ENCODE results near the gene GFRA1. TPM values are rescaled to one million over a fixed set of nuclear protein-coding genes. Genes with fewer than 3 reads are reported as not detected.

GFRA1 gene
- total RNA-seq, 2 experiments from 2014 or later: not detected

DNA sequence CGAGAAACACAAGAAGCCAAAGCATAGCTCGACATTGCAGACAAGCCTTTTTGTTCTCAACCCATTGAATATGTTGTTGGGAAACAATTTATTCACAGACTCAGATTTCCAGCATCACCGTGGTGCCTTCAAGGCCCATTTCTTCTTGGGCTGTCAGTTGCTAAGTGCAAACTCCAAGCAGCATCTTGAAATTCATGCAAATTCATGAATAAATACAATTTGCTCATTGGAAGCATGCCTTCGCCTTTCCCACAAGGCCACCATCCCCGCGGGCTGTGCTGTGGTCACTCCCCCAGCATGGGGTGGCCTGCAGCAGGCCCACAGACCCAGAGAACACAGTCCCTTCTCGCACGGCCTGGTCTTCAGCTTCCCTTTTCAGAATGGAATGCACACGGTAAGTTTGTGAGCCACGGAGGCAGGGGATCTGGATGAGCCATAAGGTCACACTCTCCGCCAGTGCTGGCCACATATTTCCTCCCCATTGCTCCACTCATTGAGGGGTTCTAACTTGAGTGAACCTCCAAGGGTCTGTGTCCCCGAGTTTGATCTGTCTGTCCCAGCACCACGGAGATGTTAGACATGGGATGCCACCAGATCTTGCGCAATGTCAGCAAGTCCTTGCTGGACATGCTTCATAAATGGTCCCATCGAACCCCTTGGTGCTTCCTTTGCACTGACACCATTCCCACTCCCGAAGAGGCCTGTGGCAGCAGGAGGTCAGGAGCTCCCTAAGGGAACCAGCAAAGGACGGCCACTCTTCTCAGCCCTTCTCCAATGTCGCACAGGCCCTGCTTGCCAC, 109.5 kb downstream of the GFRA1 start:
- intact Hi-C loops (cut with micrococcal nuclease; ENCODE audit: unreplicated experiment): no loop called here
- DNase-seq (ENCODE audit: low spot score): no peak
- Histone ChIP-seq H3K79me2 (ENCODE audit: insufficient read depth, low read depth, low read length) (no peaks in the 10 kb centered on the region), H3K27ac (ENCODE audit: low read depth, low read length, poor library complexity, severe bottlenecking) (no peak overlapping the region), H2AFZ (ENCODE audit: low read length) (no peak overlapping the region), H3K9me3 (ENCODE audit: low read length) (no peaks in the 10 kb centered on the region), H4K20me1 (ENCODE audit: insufficient read depth, low read length) (no peaks in the 10 kb centered on the region), H3K4me1 (ENCODE audit: insufficient read depth, low read length, poor library complexity, severe bottlenecking) (no peaks in the 10 kb centered on the region), H3K4me2 (ENCODE audit: low read length) (no peak overlapping the region), H3K4me3 (ENCODE audit: low read depth, low read length, poor library complexity, severe bottlenecking) (no peak overlapping the region), H3K36me3 (ENCODE audit: insufficient read depth, low read length) (no peaks in the 10 kb centered on the region), H3K9me2 (ENCODE audit: insufficient read depth, low read length) (no peaks in the 10 kb centered on the region)
- TF ChIP-seq EZH2phosphoT487 (IDR thresholded peaks at IDR 0.05; ENCODE audit: borderline replicate concordance, low read depth, low read length): no peak
- TF ChIP-seq, protein P1, sequence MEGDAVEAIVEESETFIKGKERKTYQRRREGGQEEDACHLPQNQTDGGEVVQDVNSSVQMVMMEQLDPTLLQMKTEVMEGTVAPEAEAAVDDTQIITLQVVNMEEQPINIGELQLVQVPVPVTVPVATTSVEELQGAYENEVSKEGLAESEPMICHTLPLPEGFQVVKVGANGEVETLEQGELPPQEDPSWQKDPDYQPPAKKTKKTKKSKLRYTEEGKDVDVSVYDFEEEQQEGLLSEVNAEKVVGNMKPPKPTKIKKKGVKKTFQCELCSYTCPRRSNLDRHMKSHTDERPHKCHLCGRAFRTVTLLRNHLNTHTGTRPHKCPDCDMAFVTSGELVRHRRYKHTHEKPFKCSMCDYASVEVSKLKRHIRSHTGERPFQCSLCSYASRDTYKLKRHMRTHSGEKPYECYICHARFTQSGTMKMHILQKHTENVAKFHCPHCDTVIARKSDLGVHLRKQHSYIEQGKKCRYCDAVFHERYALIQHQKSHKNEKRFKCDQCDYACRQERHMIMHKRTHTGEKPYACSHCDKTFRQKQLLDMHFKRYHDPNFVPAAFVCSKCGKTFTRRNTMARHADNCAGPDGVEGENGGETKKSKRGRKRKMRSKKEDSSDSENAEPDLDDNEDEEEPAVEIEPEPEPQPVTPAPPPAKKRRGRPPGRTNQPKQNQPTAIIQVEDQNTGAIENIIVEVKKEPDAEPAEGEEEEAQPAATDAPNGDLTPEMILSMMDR (conservative IDR thresholded peaks at IDR 0.05; ENCODE audit: low read length): no peak
- no TSS peak for BruUV-seq (replicated peaks)
- ChIA-PET POLR2A (no interaction called here), CTCF (ENCODE audit: unreplicated experiment) (no interaction called here)

DNA sequence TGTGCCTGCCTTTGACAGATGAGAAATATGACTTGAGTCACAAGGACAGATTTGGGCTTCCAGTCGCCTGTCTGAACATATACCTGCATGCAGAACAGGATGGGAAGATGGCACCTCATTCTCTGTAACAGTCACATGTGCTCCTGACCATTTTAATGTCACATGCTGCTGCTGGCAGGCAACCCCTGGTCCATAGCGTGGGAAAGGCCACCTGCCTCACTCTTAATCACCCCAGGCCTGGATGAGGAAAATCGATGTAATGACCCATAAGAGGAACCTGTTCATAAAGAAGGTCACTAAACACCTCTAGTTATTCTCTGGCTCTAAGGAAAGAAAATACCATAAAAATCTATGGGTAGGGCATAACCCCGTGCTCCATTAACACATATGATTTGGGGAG, 110.2 kb downstream of the GFRA1 start:
- Histone ChIP-seq H3K4me3 (ENCODE audit: low read depth, low read length, poor library complexity, severe bottlenecking) (no peak overlapping the region), H2AFZ (ENCODE audit: low read length) (no peak overlapping the region), H3K4me1 (ENCODE audit: insufficient read depth, low read length, poor library complexity, severe bottlenecking) (no peaks in the 10 kb centered on the region), H3K9me3 (ENCODE audit: low read length) (no peaks in the 10 kb centered on the region), H4K20me1 (ENCODE audit: insufficient read depth, low read length) (no peaks in the 10 kb centered on the region), H3K79me2 (ENCODE audit: insufficient read depth, low read depth, low read length) (no peaks in the 10 kb centered on the region), H3K36me3 (ENCODE audit: insufficient read depth, low read length) (no peaks in the 10 kb centered on the region), H3K9me2 (ENCODE audit: insufficient read depth, low read length) (no peaks in the 10 kb centered on the region), H3K27ac (ENCODE audit: low read depth, low read length, poor library complexity, severe bottlenecking) (no peak overlapping the region), H3K4me2 (ENCODE audit: low read length) (no peak overlapping the region)
- TF ChIP-seq, protein P1 (conservative IDR thresholded peaks at IDR 0.05; ENCODE audit: low read length): no peak
- no peak for TF ChIP-seq EZH2phosphoT487 (IDR thresholded peaks at IDR 0.05; ENCODE audit: borderline replicate concordance, low read depth, low read length)
- ChIA-PET POLR2A (no interaction called here), CTCF (ENCODE audit: unreplicated experiment) (no interaction called here)
- DNase-seq (ENCODE audit: low spot score): no peak
- intact Hi-C loops (cut with micrococcal nuclease; ENCODE audit: unreplicated experiment): no loop called here
- BruUV-seq (replicated peaks): no TSS peak

DNA sequence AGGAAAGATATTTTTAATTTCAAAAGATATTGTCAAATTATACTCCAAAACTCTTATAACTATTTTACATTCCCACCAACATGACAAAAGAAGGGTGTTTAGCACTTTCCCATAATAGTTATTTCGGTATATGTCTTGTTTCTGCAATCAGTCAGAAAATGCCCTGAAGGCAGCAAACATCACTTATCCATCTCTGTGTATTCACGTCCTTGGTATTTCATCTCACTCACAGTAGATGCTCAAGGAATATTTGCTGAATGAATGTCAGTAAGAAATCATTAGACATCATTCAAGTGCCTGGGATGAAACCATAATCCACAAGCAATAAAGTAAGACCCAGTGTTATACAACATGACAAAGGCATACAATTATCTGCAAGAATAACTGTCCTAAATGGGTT, 112.7 kb downstream of the GFRA1 start:
- CTCF ChIA-PET (ENCODE audit: unreplicated experiment): no interaction called here
- no peak overlapping the region for H3K4me3 ChIP-seq (ENCODE audit: low read depth, low read length, poor library complexity, severe bottlenecking)
- no peaks in the 10 kb centered on the region for H3K9me3 ChIP-seq (ENCODE audit: low read length)
- no peaks in the 10 kb centered on the region for H3K9me2 ChIP-seq (ENCODE audit: insufficient read depth, low read length)
- no TSS peak for BruUV-seq (replicated peaks)
- no peaks in the 10 kb centered on the region for H3K36me3 ChIP-seq (ENCODE audit: insufficient read depth, low read length)
- no peak overlapping the region for H2AFZ ChIP-seq (ENCODE audit: low read length)
- H4K20me1 ChIP-seq (ENCODE audit: insufficient read depth, low read length): no peaks in the 10 kb centered on the region
- intact Hi-C loops (cut with micrococcal nuclease; ENCODE audit: unreplicated experiment): no loop called here
- H3K79me2 ChIP-seq (ENCODE audit: insufficient read depth, low read depth, low read length): no peaks in the 10 kb centered on the region
- POLR2A ChIA-PET: no interaction called here
- no peak overlapping the region for H3K27ac ChIP-seq (ENCODE audit: low read depth, low read length, poor library complexity, severe bottlenecking)
- H3K4me1 ChIP-seq (ENCODE audit: insufficient read depth, low read length, poor library complexity, severe bottlenecking): no peaks in the 10 kb centered on the region
- no peak overlapping the region for H3K4me2 ChIP-seq (ENCODE audit: low read length)
- TF ChIP-seq, protein P1 (conservative IDR thresholded peaks at IDR 0.05; ENCODE audit: low read length): no peak
- TF ChIP-seq EZH2phosphoT487 (IDR thresholded peaks at IDR 0.05; ENCODE audit: borderline replicate concordance, low read depth, low read length): no peak
- DNase-seq (ENCODE audit: low spot score): no peak
